HG03097 (cell line): Measurements from ENCODE around the gene PTPRM.
"Not testable (repeated sequence)": the region's sequence is repeated elsewhere in the genome, so short reads cannot be mapped to it uniquely, and the experiment has no call there.

ENCODE experiments used
- ATAC-seq: cut with Tn5 transposase; IDR thresholded peaks from one replicate; pipeline ENCODE4 v1.9.1; 2021; ENCODE audit not compliant: unreplicated experiment, low FRiP score

PTPRM gene

GRCh38 chr18:8424917-8425725 lies 858.0 kb downstream of the PTPRM start:
- ATAC-seq = no peak

GRCh38 chr18:8426401-8426800 lies 859.3 kb downstream of the PTPRM start:
- no peak for ATAC-seq

GRCh38 chr18:8427339-8427738 lies 860.2 kb downstream of the PTPRM start:
- ATAC-seq = no peak

- no peak for ATAC-seq
Observed at GRCh38 chr18:8428951-8429350, 861.8 kb downstream of the PTPRM start.

- ATAC-seq = no peak
Observed at GRCh38 chr18:8431036-8431435, 863.9 kb downstream of the PTPRM start.

GRCh38 chr18:8433323-8433722 lies 866.2 kb downstream of the PTPRM start:
- no peak for ATAC-seq

- ATAC-seq = no peak
Observed at GRCh38 chr18:8433771-8434170, 866.7 kb downstream of the PTPRM start.

- no peak for ATAC-seq
Observed at GRCh38 chr18:8435376-8435775, 868.3 kb downstream of the PTPRM start.

GRCh38 chr18:8439055-8439454 lies 871.9 kb downstream of the PTPRM start:
- ATAC-seq = no peak

GRCh38 chr18:8443505-8443904 lies 876.4 kb downstream of the PTPRM start:
- no peak for ATAC-seq

GRCh38 chr18:8446936-8447335 lies 879.8 kb downstream of the PTPRM start:
- ATAC-seq = not testable (repeated sequence)

- ATAC-seq = no peak
Observed at GRCh38 chr18:8448130-8448529, 881.0 kb downstream of the PTPRM start.

GRCh38 chr18:8450013-8450412 lies 882.9 kb downstream of the PTPRM start:
- no peak for ATAC-seq

GRCh38 chr18:8450898-8451665 lies 884.0 kb downstream of the PTPRM start:
- no peak for ATAC-seq

- no peak for ATAC-seq
Observed at GRCh38 chr18:8453528-8453927, 886.4 kb downstream of the PTPRM start.

GRCh38 chr18:8454136-8454535 lies 887.0 kb downstream of the PTPRM start:
- ATAC-seq = no peak

- no peak for ATAC-seq
Observed at GRCh38 chr18:8455661-8456614, 888.8 kb downstream of the PTPRM start.
